T follicular helper cell (primary cell): ENCODE results near the gene LPP.

Experiments used
- DNase-seq: peaks from one replicate; pipeline ENCODE4 v3.0.0-alpha.2; 2020; ENCODE audit warnings: low read depth

Gene LPP

GRCh38 chr3:188473045-188473444, 319.1 kb downstream of the LPP start:
- no peak for DNase-seq

GRCh38 chr3:188473591-188474288, 319.8 kb downstream of the LPP start:
- no peak for DNase-seq

- DNase-seq, result no peak
Observed at GRCh38 chr3:188476935-188477334, 323.0 kb downstream of the LPP start.

- no peak for DNase-seq
Observed at GRCh38 chr3:188480011-188480410, 326.1 kb downstream of the LPP start.

- DNase-seq, result no peak
Observed at GRCh38 chr3:188482929-188483328, 329.0 kb downstream of the LPP start.

GRCh38 chr3:188486126-188486525, 332.2 kb downstream of the LPP start:
- DNase-seq, result no peak

- DNase-seq, result no peak
Observed at GRCh38 chr3:188486952-188487351, 333.0 kb downstream of the LPP start.

GRCh38 chr3:188487652-188488051, 333.7 kb downstream of the LPP start:
- no peak for DNase-seq

- DNase-seq, result no peak
Observed at GRCh38 chr3:188488801-188489200, 334.8 kb downstream of the LPP start.

- DNase-seq, result no peak
Observed at GRCh38 chr3:188489639-188490405, 335.9 kb downstream of the LPP start.

- DNase-seq, result no peak
Observed at GRCh38 chr3:188490416-188490815, 336.5 kb downstream of the LPP start.

- no peak for DNase-seq
Observed at GRCh38 chr3:188491276-188491687, 337.3 kb downstream of the LPP start.

GRCh38 chr3:188496390-188496789, 342.4 kb downstream of the LPP start:
- DNase-seq, result no peak

- no peak for DNase-seq
Observed at GRCh38 chr3:188497021-188497420, 343.1 kb downstream of the LPP start.

- DNase-seq, result no peak
Observed at GRCh38 chr3:188503647-188504046, 349.7 kb downstream of the LPP start.

GRCh38 chr3:188505151-188505550, 351.2 kb downstream of the LPP start:
- no peak for DNase-seq

GRCh38 chr3:188505911-188506310, 352.0 kb downstream of the LPP start:
- DNase-seq, result no peak

GRCh38 chr3:188506446-188506845, 352.5 kb downstream of the LPP start:
- no peak for DNase-seq

- DNase-seq, result no peak
Observed at GRCh38 chr3:188507244-188507720, 353.3 kb downstream of the LPP start.

GRCh38 chr3:188508454-188508853, 354.5 kb downstream of the LPP start:
- no peak for DNase-seq

- DNase-seq, result no peak
Observed at GRCh38 chr3:188509316-188509715, 355.4 kb downstream of the LPP start.

- DNase-seq, result no peak
Observed at GRCh38 chr3:188510366-188510765, 356.4 kb downstream of the LPP start.

GRCh38 chr3:188513662-188514328, 359.8 kb downstream of the LPP start:
- DNase-seq, result no peak
